Transverse colon (tissue), 4 donors: Measurements from ENCODE around the gene PLEKHG1. TPM values are rescaled to one million over a fixed set of nuclear protein-coding genes. Genes with fewer than 3 reads are reported as not detected.

ENCODE experiments used
- DNase-seq: peaks from one replicate; pipeline ENCODE4 v3.0.0-alpha.2; 2019
- H3K27ac ChIP-seq, 4 donors: fragments of 200-600 bp; sonication (generic); 2 replicates each; pipeline ENCODE4 v1.5.1; 2016 to 2018; ENCODE audit warnings: inconsistent platforms in 4 of 4
- H3K27me3 ChIP-seq: fragments of 200-600 bp; sonication (generic); 2 replicates; pipeline ENCODE4 v1.5.1; 2017; ENCODE audit warnings: inconsistent platforms
- H3K36me3 ChIP-seq, 4 donors: fragments of 200-600 bp; sonication (generic); 2 replicates each; pipeline ENCODE4 v1.5.1; 2017 to 2019; ENCODE audit warnings: inconsistent platforms in 4 of 4
- H3K4me1 ChIP-seq, 4 donors: fragments of 200-600 bp; sonication (generic); 2 replicates each; pipeline ENCODE4 v1.5.1; 2017 to 2020; ENCODE audit warnings: inconsistent platforms in 4 of 4
- H3K4me3 ChIP-seq, 4 donors: fragments of 200-600 bp; sonication (generic); 1 replicate in 1 of 4; 2 replicates in 3 of 4; pipeline versions ENCODE4 v1.5.1 to v1.6.1; 2017 to 2019; ENCODE audit warnings: inconsistent platforms in 4 of 4
- H3K9me3 ChIP-seq, 2 donors: fragments of 200-600 bp; sonication (generic); 2 replicates each; pipeline ENCODE4 v1.5.1; 2017 to 2019; ENCODE audit warnings: inconsistent platforms in 2 of 2
- CTCF ChIP-seq, 5 experiments: fragments of 200-600 bp in 3 of 5; fragments of 450-650 bp in 2 of 5; sonication (generic) in 3 of 5; IDR thresholded peaks; 1 replicate in 2 of 5; 2 replicates in 3 of 5; pipeline ENCODE4 v1.5.1; 2016 to 2017; ENCODE audit warnings: antibody characterized with exemption in 5 of 5, inconsistent platforms in 3 of 5, mild to moderate bottlenecking in 2 of 5, moderate library complexity in 1 of 5
- EP300 ChIP-seq: sonication (generic); formaldehyde crosslinking; IDR thresholded peaks from one replicate; pipeline ENCODE4 v1.6.1; 2017; ENCODE audit warnings: antibody characterized with exemption, low read depth
- POLR2A ChIP-seq: fragments of 450-650 bp; IDR thresholded peaks from one replicate; pipeline ENCODE4 v1.6.1; 2016; ENCODE audit warnings: antibody characterized with exemption, mild to moderate bottlenecking, moderate library complexity
- POLR2AphosphoS5 ChIP-seq, 3 donors: sonication (generic); formaldehyde crosslinking; IDR thresholded peaks; one replicate each; pipeline ENCODE4 v1.6.1; 2016; ENCODE audit warnings: antibody characterized with exemption in 3 of 3
- WGBS, 2 donors: methylation state at CpG; one replicate each; pipeline ENCODE4 v1.1.5; 2018; ENCODE audit warnings: low coverage in 1 of 2; 5-methylcytosine and 5-hydroxymethylcytosine counted together
- in situ Hi-C, 4 donors: fragments of 200-750 bp; cut with MboI; loops; one replicate each; pipeline versions ENCODE4 v1.15.0 to v1.15.1; 2017; ENCODE audit warnings: low sequenced_read_pairs in 3 of 4, low pct_ligation_motif_present in 1 of 4, low pct_unique_long_range_greater_than_20kb in 1 of 4
- intact Hi-C: fragments of 100-400 bp; cut with DNase I; formaldehyde crosslinking; loops from one replicate; pipeline ENCODE4 v1.15.1; 2023; ENCODE audit warnings: low total_unique reads
- total RNA-seq, 4 donors: library from RNA; depleted of rRNA; stranded (reverse); fragments of >200 nt; gene quantifications; one replicate each; pipeline ENCODE4 v1.1.0, GENCODE V29; 2016

Gene PLEKHG1
- total RNA-seq, 4 donors from 2014 or later = 35.4 to 93.9 (median 58.3) TPM

GRCh38 chr6:150576651-150577226, 22.9 kb upstream of the PLEKHG1 start:
- H3K4me3 ChIP-seq = no peak overlapping the region
- in situ Hi-C loops = no loop called here
- no peaks in the 10 kb centered on the region for H3K27me3 ChIP-seq
- H3K9me3 ChIP-seq = no peaks in the 10 kb centered on the region
- TF ChIP-seq EP300 = no peak
- no peak for TF ChIP-seq POLR2A
- TF ChIP-seq POLR2AphosphoS5 (IDR thresholded peaks at IDR 0.05) = no peak
- no peak for TF ChIP-seq CTCF (IDR thresholded peaks at IDR 0.05)
- intact Hi-C loops = no loop called here
- H3K4me1 ChIP-seq = no peaks in the 10 kb centered on the region
- H3K36me3 ChIP-seq = no peaks in the 10 kb centered on the region
- no peak overlapping the region for H3K27ac ChIP-seq
- WGBS, 2 donors = 84 to 89% methylated on average over 9 to 15 of the region's 15 CpGs
- no peak for DNase-seq

- in situ Hi-C loops (no loop called here), intact Hi-C loops (no loop called here)
- no peak overlapping the region for H3K4me3 ChIP-seq
- H3K9me3 ChIP-seq = no peaks in the 10 kb centered on the region
- H3K4me1 ChIP-seq = peaks cover 0 to 5% (median 3%) of the 10 kb centered on the region in 4 donors
- no peak for TF ChIP-seq EP300
- TF ChIP-seq POLR2A = no peak
- TF ChIP-seq CTCF (IDR thresholded peaks at IDR 0.05) = no peak
- no peak for TF ChIP-seq POLR2AphosphoS5 (IDR thresholded peaks at IDR 0.05)
- WGBS, 2 donors = 85 to 94% methylated on average over 2 to 4 of the region's 4 CpGs
- no peaks in the 10 kb centered on the region for H3K27me3 ChIP-seq
- H3K36me3 ChIP-seq = no peaks in the 10 kb centered on the region
- no peak overlapping the region for H3K27ac ChIP-seq
- no peak for DNase-seq
Measured at GRCh38 chr6:150579611-150580010, 20.1 kb upstream of the PLEKHG1 start.

- no peak overlapping the region for H3K4me3 ChIP-seq
- intact Hi-C loops (no loop called here), in situ Hi-C loops (no loop called here)
- H3K9me3 ChIP-seq = no peaks in the 10 kb centered on the region
- no peak for DNase-seq
- H3K4me1 ChIP-seq = peaks cover 0 to 8% (median 3%) of the 10 kb centered on the region in 4 donors
- no peak for TF ChIP-seq POLR2A
- H3K27ac ChIP-seq = no peak overlapping the region
- no peaks in the 10 kb centered on the region for H3K27me3 ChIP-seq
- WGBS, 2 donors = 82 to 86% methylated on average over 1 to 2 of the region's 2 CpGs
- H3K36me3 ChIP-seq = no peaks in the 10 kb centered on the region
Measured at GRCh38 chr6:150580489-150580888, 19.2 kb upstream of the PLEKHG1 start.

GRCh38 chr6:150584065-150584464, 15.6 kb upstream of the PLEKHG1 start:
- no peaks in the 10 kb centered on the region for H3K27me3 ChIP-seq
- DNase-seq = no peak
- H3K9me3 ChIP-seq = no peaks in the 10 kb centered on the region
- in situ Hi-C loops = no loop called here
- no peaks in the 10 kb centered on the region for H3K36me3 ChIP-seq
- H3K4me3 ChIP-seq = no peak overlapping the region
- TF ChIP-seq EP300 = no peak
- no peak for TF ChIP-seq CTCF (IDR thresholded peaks at IDR 0.05)
- peaks cover 0 to 8% (median 3%) of the 10 kb centered on the region in 4 donors for H3K4me1 ChIP-seq
- H3K27ac ChIP-seq = no peak overlapping the region
- WGBS, 2 donors = 85 to 93% methylated on average over 5 of the region's 5 CpGs
- intact Hi-C loops = no loop called here

- intact Hi-C loops = no loop called here
Measured at GRCh38 chr6:150584596-150584995, 15.1 kb upstream of the PLEKHG1 start.

More at GRCh38 chr6:150584596-150584995, 15.1 kb upstream of the PLEKHG1 start:
- DNase-seq = no peak
- no peaks in the 10 kb centered on the region for H3K36me3 ChIP-seq
- H3K4me3 ChIP-seq = no peak overlapping the region
- TF ChIP-seq EP300 = no peak
- no peak for TF ChIP-seq CTCF (IDR thresholded peaks at IDR 0.05)
- TF ChIP-seq POLR2AphosphoS5 (IDR thresholded peaks at IDR 0.05) = no peak
- no peak for TF ChIP-seq POLR2A
- in situ Hi-C loops = no loop called here
- 83% methylated on average over 1 of the region's 1 CpG; no CpG with 5 or more reads in 1 of the 2 donors for WGBS, 2 donors
- H3K27me3 ChIP-seq = no peaks in the 10 kb centered on the region
- H3K9me3 ChIP-seq = no peaks in the 10 kb centered on the region
- no peak overlapping the region for H3K27ac ChIP-seq
- H3K4me1 ChIP-seq = peaks cover 0 to 8% (median 3%) of the 10 kb centered on the region in 4 donors
